Stimulated activated CD8-positive, alpha-beta memory T cell treated with anti-CD3 and anti-CD28 coated beads, Interleukin-7, amount 100 ng/mL, for 4 hours (primary cell): Measurements from ENCODE around the gene SPRING1.

Experiments
- DNase-seq, 2 donors: peaks; one replicate each; pipeline ENCODE4 v3.0.0-alpha.2; 2020; ENCODE audit warnings: low read depth in 2 of 2

The SPRING1 gene

DNA sequence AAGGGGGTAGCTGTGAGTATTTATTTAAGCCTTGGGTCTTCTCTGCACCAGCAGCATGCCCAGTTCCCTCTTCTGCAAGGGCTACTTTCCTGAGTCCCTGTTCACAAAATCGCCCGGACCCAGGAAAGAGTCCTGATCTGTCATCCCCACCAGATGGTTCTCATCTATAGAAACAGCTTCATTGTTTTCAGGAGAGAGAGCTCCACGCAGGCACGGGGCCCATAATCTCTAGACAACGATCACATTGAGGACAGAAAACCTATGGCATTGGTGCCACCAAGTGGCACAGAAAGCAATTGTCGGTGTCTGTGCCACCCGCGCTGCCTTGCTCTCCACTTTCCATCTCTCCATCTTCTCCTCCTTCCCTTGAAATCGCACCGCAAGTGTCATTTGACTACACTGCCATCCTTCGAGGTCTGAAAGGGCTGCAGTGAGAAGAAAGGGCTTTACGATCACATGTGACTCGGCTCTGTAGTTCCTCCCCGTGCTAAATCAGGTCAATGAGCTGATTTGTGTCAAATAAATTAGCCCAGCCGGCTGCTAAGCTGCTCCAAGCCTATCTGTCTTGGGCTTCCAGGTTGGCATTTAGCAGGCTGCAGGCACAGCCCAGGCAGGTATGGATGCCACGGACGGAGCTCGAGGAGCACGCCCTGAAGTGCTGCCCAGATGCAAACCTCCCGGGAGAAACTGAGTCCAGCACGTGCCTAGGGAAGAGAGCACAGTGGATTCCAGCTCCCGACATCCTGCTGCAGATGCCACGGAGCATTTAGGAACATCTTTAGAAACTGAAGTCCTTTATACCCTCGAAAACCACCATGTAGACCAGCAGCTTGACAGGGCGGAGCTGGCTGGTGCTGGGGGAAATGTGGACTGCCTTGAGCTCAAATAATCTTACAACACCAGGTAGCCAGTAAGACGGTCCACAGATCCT, 28.8 kb downstream of the SPRING1 start:
- peak in 1 of 2 donors; percentile 19 for DNase-seq

DNA sequence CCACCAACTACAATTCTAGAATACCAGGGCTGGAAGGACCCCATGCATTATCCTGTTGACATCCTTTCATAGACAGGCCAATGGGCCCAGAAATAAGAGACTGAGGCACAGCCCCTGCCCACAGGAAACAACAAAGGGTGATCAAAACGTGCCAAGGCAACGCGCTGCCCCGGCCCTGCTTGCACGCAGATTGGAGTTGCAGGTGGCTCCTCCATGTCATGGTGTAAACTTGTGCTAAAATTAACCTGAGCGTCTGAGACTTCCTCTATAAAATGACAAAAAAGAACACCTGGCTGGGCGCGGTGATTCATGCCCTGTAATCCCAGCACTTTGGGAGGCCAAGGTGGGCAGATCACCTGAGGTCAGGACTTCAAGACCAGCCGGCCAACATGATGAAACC, 30.1 kb downstream of the SPRING1 start:
- DNase-seq = no peak

DNA sequence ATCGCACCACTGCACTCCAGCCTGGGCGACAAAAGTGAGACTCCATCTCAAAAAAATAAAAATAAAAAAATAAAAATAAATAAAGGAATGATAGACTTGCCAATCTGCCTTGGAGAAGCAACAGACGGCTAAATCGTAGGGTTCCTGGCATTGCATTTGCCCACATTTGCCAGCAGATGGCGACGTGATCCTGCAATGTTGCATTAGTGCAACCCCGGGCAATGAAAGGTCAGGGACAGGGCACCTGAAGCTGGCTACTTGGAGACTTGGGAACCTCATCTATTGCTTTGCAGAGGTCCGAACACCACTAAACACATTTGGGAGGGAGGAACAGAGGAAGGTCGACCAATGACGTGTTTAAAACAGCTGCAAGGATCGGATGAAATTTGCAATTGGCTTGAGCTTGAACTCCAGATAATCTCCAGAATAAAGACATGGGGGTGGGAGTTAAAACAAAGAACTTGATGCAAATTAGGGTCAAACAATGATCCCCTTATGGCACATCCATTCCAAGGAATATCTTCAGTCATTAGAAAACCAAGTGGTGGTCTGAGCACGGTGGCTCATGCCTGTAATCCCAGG, 34.6 kb downstream of the SPRING1 start:
- DNase-seq = peak; percentile 29 to 35

DNA sequence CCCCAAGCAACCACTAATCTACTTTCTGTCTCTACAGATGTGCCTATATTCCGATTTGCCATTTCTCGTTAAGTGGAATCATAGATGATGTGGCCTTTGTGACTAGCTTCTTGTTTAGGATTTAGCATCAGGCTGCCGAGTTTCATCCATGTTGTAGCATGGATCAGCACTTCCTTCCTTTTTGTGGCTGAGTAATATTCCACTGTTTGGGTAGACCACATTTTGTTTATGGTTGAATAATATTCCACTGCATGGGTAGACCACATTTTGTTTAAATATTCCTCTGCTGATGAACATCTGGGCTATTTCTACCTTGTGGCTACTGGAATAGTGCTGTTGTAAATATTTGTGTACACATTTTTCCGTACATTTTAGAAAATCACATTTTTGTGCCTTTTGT, 36.4 kb downstream of the SPRING1 start:
- no peak for DNase-seq

DNA sequence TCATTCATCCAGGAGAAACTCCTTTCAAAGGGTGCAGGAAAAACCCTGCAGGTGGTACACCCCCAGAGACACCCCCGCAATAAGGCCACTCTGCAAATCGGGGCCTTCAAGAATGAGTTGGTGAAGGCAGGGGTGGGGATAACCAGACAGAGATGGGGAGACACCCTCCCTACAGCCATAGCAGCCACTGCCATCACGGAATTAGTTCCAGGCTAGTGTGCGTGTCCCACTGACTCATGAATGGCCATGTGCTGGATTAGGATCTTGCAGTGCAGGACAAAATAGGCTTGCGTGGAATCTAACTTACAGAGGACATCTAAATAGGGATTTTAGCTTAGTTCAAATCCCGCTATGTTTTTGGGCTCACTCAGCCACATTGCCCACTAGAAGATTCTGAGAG, 37.8 kb downstream of the SPRING1 start:
- no peak for DNase-seq

DNA sequence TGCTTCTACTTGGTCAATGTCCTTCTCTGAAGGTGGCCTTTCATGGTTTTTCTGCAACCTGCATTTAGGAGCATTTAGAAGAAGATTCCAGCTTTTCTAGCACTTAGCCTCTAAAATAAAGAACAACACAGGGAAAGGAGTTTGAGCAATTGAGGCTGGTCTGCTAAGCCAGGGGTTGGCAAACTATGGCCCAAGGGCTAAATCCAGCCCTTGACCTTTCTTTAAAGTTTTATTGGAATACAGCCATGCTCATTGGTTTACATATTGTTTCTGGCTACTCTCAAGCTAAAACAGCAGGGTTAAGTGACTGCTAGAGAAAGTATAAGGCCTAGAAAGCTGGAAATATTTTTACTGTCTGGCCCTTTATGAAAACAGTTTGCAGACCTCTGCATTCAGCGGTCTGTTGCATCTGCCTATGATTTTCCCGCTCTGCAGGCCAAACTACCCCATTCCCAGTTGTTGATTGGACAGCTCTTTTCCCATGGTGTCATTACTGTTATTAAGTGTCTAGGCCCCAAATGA, 39.3 kb downstream of the SPRING1 start:
- DNase-seq = no peak

DNA sequence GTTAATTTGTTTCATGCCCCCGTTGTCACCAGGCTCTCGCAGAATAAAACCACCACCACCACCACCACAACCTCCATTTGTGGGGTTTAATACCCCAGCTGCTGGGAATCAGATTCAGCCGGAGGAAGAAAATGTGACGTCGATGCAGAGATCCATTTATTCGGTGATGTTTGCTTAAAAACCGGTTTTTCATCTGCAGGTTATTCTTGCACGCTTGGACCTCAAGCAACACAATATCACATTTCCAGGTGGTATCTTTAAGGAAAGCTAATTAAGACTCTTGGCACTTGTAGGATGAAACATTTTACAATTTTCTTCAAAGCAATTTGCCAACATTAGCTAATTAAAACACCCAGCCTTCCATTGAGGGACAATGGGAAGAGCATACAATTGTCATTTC, 39.8 kb downstream of the SPRING1 start:
- DNase-seq = no peak

DNA sequence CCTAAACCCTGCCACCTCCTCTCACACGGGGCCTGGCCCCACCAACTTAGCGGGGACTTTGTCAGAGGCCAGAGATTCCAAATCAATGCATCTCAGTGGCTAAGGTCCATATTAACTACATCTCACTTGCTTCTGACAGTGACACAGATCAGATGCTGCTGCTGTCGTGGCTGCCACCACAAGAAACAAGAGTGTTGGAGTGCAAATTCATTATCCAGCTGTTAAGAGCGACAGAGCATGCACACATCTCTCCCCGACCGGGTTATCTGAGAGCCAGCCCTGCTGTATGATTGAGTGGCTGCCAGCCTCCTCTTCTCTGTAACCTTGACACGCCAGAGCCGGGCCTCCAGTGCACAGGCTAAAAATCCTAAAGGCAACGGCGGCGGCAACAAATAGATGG, 40.2 kb downstream of the SPRING1 start:
- DNase-seq = no peak

DNA sequence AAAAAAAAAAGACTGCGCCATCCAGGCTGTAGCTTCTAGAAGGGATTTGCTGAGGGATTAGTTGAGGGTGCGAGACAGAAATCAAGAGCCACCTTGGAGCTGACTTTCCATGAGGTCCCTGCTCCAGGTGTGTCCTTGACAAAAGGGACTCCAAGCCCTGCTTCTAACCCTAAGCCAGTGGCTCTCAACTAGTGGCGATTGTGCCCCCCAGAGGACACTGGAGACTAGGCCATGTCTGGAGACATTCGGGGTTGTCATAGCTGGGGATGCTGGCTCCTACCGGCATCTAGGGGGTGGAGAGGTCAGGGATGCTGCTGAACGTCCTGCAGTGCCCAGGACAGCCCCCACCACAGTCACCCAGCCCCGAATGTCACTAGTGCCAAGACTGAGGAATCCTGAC, 40.6 kb downstream of the SPRING1 start:
- no peak for DNase-seq

DNA sequence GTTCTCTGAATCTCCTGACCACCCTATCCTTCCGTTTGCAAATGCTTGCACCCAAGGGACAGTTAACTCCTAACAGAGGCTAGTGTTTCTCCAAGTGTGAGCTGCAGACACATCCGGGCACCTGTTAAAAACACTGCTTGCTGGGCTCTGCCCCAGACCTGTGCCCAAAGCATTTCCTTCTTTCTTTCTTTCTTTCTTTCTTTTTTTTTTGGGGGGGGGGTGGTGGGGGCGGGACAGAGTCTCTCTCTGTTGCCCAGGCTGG, 42.5 kb downstream of the SPRING1 start:
- no peak for DNase-seq

DNA sequence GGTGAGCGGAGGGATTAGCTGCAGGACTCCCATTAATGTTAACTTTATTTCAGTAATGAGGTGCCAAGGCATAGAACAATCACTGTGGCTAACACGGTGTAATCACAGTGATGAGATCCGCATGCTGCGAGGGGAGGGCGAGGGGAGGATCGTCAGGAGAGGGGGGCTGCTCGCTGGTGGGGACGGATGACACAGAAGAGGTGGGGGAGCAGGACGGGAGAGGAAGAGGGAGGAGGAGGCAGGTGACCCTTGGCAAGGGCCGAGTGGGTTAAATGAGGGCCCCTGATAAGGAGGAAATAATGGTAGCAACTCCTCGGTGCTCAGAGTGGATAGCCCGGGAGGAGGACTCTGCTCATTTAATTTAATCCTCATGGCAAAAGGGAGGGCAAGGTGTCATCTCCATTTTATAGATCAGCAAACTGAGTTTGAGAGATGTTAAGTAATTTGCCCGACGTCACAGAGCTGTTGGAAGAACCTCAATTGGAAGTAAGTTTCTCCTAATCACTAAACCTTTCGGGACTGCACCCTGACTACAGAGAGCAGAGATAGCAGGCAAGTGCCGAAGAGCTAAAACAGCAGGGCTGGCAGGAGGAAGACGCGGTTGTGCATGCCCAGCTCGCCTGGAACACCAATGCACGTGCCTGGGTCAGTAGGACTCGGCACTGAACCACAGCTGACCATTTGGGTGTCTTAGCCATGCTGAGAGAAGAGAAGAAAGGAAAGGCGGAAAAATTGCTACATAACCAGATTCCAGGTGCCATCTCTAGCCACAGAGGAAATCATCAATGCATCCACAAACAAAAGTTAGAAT, 43.0 kb downstream of the SPRING1 start:
- no peak for DNase-seq

DNA sequence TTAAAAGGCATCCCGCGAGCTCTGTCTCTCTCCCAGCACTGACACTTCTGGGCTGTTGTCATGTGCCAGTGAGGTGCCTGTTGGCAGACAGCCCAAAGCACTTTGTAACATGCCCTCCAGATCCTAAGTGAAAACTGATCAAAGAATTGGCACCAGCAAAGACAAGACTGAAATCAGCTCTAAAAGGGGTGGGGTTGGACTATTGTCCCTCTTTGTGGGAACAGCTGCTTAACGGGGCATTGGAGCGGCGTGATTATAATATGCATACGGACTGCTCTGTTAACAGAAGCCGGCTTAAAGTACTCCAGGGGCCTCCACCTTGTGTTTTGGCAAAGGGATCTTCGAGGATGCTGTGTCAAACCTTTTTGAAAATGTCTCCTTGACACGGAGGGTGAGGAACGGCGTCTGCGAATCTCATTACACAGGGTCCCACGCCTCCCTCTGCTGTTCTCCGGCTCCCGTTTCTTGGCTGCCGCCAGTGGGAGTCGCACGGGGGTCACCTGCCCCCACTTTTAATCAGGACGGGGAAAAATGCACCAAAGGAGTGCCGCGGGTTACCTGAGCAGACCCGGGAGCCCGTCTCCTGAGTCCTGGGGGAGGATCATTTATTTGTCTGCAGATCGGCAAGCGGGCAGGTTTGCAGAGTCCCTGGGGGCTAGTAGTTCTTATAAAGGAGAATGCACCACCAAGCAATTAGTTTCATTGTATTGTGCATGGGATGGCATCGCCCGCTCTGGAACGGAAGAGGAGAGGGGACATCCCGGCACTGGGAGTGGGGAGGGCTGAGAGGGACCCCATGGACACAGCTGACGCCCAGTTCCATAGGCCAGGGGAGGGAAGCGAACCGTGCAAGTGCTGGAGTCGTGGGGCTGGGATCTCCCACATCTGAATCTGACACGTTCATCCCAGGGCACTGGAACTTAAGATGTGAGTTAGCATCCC, 44.3 kb downstream of the SPRING1 start:
- no peak for DNase-seq

DNA sequence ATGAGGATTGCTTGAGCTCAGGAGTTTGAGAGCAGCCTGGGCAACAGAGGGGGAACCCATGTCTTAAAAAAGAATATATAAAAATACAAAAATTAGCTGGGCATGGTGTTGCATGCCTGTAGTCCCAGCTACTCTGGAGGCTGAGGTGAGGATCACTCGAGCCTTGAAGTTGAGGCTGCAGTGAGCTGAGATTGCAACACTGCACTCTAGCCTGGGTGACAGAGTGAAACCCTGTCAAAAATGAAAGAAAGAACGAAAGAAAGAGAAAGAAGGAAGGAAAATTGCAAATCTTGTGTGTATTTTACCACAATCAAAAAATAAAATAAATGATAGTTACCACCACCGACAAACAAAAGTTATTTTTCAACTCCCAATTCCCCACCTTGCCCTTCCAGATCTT, 45.3 kb downstream of the SPRING1 start:
- DNase-seq = no peak

DNA sequence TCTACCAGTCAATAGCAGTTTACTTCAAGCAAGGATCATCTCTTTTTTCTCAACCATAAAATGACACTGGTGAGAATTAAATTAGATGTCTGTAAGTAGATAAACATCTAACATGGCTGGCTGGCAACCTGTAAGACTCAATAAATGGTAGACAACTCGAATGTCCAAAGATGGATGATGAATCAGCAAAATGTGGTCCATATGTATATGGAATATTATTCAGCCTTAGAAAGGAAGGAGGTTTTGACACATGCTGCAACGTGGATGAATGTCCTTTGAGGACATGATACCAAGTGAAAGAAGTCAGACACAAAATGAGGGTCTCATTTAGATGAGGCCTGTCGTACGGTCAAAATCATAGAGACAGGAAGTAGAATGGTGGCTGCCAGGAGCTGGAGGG, 46.2 kb downstream of the SPRING1 start:
- no peak for DNase-seq

DNA sequence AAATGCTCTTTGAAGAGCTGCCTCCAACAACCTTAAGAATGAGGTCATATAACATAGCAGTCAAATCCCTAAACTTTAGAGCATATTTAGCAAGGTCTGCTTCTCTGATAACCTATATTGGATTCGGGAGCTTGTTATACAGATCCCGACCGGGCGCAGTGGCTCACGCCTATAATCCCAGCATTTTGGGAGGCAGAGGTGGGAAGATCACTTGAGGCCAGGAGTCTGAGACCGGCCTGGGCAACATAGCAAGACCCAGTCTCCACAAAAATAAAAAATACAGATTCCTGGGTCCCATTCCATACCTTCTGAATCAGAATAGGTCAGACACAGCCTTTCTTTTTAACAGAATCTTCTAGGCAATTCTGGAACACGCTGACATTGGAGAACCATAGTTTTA, 46.7 kb downstream of the SPRING1 start:
- DNase-seq = no peak

DNA sequence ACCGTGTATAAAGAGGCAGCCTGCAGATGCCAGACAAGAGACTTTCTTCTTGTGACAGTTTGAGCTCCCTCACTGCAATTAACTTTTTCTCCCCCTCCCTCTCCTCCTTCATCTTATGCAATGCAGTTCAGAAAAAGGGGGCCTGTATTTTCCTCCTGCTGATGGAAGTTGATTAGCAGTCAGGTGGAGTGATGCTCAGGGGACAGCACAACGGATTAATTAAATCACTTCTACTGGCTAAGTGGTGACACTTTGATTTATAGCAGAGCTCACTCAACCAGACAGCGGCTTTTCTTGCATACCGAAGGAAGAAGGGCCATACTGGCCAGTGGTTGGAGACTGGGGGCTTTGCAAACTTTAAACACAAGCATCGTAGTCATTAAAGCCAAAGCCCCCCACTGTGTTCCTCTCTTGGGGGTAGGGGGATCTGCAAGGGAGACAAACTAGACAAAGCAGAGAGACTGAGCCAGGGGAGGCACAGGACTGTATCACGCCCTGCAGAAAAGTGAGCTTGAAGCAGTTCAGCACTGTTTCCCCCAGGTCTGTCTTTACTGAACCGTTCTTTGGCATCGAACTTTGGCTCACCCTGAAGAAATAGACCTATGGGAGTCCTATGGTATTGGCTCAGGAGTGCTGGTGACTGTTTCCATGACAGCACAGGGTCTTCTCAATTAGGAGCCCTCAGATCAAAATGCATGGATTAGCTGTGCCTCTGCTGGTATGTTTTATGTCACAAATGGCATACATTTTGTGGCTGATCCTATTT, 47.7 kb downstream of the SPRING1 start:
- no peak for DNase-seq

DNA sequence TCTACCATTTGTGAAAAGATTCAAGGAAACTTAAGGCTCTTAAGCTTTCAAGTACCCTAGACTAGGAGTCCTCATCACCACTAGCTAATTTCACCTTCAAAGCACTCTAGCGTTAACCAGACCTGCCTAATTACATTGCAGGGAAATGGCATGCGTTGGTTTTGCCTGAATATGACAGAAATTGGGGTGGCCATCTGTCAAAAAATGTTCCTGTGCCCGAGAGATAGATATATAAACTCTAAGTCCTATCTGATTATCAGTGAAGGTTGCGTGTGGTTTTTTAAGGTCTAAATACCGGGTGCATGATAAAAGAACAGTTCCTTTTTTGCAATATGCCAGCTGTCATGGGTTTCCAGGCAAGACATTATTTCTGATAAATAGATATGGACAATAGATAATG, 48.3 kb downstream of the SPRING1 start:
- no peak for DNase-seq
